Measurements from ENCODE around the gene NME9.

GRCh38 chr3:138265745-138266144, 63.9 kb downstream of the NME9 start:
- TF ChIP-seq CTCF (IDR thresholded peaks at IDR 0.05 in 4 of 5, conservative IDR thresholded peaks at IDR 0.05 in 1 of 5): no peak
- no peak for TF ChIP-seq POLR2A (IDR thresholded peaks at IDR 0.05)
